HG03354 (cell line): Measurements from ENCODE around the gene NOTCH4.
"Not testable (repeated sequence)": the region's sequence is repeated elsewhere in the genome, so short reads cannot be mapped to it uniquely, and the experiment has no call there.

Experiments used
- ATAC-seq: cut with Tn5 transposase; IDR thresholded peaks from one replicate; pipeline ENCODE4 v1.9.1; 2021; ENCODE audit warnings: mild to moderate bottlenecking; ENCODE audit not compliant: unreplicated experiment, poor library complexity, severe bottlenecking

The NOTCH4 gene

DNA sequence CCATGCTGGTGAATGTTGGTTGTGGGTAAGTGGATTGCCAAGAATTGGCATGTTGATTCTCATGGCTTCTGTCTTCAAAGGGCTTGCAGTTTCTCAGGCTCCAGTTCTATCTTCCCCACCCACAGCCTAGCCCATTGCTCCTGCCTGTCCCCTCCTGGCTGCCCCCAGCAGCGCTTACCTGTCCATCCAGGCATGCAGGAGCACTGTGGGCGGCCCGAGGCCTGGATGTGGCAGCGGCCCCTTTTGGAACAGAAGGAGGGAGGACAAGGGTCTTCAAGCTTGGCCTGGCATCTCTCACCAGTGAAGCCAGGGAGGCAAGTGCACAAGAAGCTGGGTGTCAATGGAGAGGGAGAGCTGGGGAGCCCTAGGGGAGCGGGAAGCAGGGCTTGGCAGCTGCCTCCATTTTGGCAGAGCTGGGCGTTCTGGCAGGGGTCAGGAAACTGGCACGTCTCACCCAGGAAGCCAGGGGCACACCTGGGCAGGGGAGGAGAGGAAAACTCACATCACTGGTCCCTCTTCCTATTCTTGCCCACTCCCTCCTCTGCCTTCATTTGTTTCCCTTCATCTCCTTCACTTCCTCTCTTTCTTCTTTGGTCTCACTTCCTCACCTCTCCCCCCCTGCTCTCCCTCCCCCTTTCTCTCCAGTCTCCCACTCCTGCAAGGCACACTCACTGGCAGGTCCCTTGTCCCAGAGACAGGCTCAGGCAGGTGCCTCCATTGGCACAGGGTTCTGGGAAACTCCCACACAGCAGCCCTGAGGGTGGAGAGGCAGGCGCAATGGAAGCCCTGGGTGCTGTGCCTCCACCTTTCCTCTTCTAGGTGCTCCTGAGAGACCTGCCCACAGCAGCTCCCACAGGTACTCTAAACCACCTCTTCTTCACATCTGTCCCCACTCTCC lies 1.3 kb downstream of the NOTCH4 start:
- no peak for ATAC-seq

DNA sequence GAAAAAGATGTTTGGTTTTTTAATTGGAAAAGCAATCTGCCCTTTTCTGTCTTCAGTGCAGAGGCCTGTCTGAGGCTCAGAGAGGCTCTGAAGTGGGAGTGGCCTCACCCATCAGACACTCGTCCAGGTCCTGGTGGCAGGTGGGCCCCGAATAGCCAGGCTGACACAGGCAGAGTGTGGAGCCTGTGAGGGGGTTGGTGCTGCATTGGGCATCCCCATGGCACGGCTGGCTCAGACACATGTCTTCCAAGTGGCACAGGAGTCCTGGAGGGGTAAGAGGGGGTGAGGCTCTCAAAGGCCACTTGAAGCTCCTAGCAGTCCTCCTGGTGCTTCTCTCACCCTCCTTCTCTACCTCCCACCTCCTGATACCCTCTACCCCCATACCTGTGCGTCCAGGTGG lies 3.8 kb downstream of the NOTCH4 start:
- ATAC-seq, result no peak

DNA sequence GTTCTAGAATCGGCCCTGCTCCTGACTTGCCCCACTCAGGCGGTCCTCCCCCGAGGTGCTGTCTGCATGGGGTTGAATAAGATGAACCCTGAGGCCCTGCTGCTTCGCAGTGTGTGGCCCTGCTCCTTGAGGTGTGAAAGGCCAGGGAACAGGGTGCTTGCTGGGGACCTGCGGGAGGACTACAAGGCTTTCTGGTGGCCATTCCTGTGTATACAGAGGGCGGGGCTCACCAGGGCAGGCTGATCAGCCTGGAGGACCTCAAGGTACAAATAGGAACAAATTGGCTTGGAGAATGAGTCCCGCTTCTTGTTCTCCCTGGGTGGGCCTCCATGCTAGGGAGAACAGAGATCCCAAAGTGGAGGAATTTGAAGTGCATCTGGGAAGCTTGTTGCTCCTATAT lies 5.7 kb downstream of the NOTCH4 start:
- no peak for ATAC-seq

DNA sequence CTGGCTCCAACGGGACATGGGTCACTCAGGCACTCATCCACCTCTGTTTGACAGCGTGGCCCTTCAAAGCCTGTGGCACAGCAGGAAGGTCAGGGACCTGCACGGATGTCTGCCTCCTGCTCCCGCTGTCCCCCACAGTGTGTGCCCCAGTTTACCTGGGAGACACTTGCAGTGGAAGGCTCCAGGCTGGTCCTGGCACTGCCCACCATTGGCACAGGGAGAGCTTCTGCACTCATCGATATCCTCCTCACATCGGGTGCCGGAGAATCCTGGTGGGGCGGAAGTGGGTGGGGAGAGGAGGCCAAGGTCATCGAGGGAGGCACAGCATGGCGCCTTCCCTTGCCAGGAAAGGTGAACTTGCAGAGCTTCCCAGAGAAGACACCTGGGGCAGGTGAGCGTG lies 6.9 kb downstream of the NOTCH4 start:
- ATAC-seq, result no peak

DNA sequence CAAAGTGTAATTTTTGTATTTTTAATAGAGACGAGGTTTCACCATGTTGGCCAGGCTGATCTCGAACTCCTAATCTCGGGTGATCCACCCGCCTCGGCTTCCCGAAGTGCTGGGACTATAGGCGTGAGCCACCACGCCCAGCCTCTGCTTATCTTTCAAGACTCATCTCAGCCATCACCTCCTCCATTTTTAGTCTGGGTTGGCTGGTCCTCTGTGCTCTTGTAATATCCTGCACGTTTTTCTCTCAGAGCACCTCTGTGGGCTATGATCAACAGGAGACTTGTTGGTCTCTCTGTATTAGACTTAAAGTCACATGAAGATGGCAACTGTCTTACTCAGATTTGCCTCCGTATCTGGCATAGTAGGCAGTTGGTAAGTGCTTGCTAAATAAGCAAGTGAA lies 7.6 kb downstream of the NOTCH4 start:
- no peak for ATAC-seq

DNA sequence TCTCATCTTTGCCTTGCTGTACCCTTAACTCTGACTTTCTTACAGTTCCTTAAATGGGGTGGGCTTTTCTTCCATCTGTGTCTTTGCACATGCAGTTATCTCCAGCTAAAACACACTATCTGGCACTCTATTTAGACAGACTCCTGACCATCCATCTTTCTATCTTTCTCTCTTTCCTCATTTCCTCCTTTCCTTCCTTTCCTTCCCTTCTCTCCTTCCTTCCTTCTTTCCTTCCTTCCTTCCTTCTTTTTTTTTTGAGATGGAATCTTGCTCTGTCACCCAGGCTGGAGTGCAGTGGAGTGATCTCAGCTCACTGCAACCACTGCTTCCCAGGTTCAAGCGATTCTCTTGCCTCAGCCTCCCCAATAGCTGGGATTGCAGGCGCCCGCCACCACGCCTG lies 8.2 kb downstream of the NOTCH4 start:
- ATAC-seq, result no peak

DNA sequence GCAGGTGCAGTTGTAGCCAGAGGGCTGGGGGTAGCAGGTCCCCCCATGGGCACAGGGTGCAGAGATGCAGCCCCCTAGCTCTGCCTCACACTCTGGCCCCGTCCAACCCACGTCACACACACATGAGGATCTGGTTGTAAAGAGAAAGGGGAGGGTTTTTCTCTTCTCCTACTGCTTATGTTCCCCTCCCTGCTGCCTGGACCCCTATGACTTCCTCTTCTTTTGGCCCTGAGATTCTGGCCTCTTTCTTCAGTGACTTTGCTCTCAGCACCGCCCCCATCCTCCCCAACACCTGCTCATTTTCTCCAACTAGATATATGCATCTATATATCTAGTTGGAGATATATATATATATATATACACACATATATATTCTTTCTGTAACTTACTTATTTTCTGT lies 9.7 kb downstream of the NOTCH4 start:
- ATAC-seq, result no peak

DNA sequence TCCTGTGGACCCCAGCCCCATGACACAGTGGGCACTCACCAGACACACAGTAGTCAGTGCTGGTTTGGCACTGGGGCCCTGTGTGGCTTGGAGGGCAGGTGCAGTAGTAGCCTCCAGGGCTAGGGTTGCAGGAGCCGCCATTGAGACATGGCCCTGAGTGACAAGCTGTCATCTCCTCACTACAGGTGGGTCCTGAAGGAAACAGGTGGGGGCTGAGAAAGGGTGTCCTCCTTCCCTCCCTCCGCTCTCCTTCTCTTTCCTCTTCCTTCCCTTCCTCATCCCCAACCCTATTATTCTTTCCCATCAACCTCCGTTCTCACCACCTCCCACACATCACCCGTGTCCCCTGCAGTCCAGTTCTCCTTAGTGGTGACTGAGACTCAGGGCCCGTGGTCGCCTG lies 10.2 kb downstream of the NOTCH4 start:
- no peak for ATAC-seq

DNA sequence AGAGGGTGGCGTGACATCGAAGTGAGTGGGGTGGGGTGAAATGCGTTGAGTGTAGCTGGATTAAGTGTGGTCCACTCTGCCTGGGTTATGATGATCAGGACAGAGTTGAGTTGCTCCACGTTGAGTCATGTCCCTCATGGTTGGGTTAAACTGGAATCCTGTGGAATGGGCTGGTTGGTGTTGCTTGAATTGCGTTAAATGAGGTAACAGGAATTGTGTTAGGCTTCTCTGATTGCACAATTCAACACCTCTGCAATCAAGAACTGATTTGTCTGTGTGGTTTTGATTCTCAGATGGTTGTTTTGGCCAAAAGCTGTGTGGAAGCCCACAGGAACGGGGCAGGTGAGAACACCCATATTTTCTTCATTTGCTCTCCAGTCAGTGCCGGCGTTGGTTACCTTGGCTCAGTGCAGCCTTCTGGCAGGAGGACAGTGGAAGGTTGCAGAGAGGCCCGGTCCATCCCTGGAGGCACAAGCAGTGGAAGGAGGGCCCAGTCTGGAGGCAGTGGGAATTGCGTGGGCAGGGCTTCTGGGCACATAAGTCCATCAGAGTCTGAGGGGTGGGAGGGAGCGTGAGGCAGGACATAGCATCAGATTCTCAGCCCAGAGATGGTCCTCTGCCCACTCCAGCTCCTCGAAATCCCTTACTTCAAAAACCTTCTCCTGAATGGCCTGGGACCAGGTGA lies 11.6 kb downstream of the NOTCH4 start:
- ATAC-seq, result no peak

DNA sequence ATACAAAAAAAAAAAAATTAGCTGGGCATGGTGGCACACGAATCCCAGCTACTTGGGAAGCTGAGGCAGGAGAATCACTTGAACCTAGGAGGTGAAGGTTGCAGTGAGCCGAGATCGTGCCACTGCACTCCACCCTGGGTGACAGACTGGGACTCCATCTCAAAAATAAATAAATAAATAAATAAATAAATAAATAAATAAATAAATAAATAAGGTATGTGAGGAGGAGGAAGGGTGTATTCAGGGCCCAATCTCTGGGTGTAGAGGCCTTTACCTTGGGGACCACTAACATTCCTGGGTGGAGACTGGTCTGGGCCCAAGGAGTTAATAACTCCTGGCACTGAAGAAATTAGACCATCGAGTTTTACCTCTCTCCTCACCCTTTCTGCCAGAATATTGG lies 12.4 kb downstream of the NOTCH4 start:
- ATAC-seq, result not testable (repeated sequence)

DNA sequence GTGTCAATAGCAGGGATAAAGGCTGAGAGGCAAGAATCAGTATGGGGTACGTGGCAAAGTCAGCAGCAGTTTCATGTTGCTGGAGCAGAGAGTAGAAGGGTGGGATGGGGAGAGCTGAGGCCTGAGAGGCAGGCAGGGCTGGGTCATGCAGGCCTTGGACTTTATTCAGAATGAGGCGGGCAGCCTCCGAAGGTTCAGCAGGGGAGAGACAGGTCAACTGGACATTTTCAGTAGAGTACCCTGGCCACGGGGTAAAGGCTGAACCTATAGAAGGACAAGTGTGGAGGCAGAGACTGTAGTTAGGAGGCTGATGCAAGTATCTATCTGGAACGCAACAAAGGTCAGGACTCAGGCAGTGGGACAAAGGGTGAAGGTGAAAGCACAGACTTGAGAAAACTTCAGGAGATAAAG lies 13.7 kb downstream of the NOTCH4 start:
- ATAC-seq, result no peak

DNA sequence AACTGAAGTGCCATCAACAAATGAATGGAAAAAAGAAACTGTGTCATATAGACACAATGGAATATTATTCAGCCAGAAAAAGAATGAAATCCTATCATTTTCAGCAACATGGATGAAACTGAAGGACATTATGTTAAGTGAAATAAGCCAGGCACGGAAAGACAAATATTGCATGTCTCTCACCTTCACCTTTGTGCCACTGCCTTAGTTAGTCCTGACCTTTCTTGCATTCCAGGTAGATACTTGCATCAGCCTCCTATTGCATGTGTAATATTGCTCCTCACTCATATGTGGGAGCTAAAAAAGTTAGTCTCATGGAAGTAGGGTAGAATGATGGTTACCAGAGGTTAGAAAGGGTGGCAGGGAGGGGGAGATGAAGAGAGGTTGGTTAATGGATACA lies 14.9 kb downstream of the NOTCH4 start:
- ATAC-seq, result no peak

DNA sequence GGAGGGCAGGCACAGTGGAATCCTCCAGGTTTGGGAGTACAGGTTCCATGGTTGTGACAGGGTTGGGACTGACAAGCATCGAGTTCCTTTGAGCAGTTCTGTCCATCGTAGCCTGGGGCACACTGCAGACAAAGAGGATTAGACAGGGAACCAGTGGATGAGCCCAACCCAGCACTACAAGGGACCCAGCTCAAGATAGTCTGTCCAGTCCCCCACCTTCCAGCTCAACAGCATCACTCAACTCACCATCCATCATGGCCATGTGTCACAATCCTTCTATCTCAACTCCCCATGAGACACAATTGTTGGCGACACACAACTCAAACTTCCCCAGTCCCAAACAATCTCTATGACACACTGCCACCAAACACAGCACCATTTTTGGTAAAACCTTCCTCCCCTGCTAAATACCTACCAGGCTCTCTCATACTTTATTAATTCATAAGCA lies 19.6 kb downstream of the NOTCH4 start:
- no peak for ATAC-seq

DNA sequence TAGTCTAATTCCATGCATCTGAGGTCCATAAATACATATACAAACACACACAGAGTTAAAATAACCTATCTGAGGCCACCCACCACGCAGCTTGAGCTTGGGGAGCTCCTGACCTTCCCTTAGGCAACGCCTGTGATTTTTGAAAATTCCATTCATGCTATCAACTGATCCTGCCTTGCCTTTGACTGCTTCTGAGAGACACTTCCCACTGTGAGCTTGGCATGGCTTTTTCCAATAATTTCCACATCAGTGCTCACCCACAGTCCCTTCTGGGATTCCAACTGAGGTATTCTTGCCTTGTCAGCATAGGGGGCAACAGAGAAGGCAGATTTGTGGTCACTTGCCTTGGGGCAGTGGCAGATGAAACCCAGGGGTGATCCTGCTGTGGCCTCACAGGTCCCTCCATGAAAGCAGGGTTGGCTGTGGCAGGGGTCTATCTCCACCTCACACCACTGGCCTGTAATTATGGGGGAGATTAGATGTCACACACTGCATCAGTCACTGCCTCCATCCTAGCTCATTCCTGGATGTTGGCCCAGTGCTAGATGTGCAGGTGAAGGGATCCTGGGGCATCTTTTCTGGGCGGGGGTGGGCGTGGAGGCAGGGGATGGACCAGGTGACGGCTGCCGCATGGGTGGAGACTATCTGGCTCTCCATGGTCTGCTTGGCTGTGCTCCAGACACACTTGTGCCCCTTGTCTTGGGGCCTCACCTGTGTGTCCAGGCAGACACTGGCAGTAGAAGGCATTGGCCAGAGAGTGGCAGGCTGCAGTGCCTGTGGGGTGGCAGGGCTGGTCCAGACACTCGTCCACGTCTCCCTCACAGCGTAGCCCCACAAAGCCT lies 20.2 kb downstream of the NOTCH4 start:
- ATAC-seq, result no peak

DNA sequence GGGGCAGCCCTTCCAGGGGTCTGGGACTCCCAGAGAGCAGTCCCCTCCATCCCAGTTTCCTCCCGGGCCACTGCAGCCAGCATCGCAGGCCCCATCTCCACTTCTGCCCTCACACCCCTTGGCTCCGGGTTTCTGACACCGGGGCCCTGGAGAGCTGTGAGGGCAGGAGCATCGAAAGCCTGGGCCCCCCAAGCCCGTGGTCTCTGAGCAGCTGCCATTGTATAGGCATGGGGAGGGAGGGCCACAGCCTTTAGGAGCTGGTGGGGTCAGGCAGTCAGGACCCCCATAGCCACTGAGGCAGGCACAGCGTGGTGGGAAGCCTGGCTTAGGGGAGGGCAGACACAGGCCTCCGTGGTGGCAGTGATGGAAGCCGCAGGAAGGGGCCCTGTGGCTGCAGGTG lies 21.7 kb downstream of the NOTCH4 start:
- ATAC-seq, result no peak

DNA sequence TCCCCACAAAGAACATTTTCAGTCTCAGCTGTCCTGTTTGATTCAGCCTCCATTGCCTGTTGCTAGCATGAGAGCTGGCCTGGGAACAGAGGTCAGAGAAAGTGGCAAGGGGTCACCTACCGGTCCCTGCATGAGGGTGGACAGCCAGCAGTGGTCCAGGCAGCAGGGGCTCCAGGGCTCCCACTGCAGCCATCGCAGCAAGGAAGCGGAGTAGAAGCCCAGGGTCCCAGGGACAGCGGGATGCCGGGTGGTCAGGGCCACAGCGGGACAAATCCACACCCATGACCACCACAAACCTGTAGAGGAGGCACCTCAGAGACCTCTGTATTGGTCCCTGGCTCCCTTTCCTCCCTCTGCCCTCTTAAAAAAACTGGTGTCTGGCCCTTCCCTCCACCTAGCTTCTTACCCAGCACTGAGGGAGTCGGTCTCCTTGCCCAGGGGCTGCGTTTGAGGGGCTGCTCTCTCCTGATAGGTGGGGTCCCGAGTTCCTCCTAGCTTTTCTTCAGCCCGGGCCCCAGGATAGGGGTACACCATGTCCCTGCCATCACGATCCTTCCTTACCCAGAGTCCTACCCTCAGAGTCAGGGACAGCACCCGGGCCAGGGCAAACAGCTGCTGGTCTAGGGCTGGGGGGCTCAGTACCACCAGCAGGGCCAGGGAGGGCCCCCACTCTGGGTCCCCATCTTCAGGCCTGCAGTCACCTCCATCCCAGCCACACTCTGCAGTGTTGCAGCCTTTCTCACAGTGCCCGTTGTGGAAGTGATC lies 23.0 kb downstream of the NOTCH4 start:
- ATAC-seq, result no peak

DNA sequence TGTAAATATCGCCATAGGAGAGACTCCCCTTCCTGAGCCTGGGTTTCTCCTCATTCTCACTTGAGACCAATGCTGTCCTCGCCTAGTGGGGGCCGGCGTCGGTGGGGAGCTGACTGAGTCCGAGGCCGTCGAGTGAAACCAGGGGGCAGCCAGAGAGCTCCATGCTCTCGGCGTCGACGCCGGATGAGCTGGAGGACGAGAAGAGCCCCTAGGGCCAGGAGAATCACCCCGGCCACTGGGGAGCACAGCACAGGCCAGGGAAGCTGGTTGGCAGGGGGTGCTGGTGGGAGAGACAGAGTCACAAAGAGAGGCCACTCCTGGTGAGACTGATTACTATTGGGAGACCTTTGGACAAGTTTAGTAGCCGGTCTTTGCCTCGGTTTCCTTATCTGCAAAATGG lies 25.0 kb downstream of the NOTCH4 start:
- ATAC-seq, result no peak

DNA sequence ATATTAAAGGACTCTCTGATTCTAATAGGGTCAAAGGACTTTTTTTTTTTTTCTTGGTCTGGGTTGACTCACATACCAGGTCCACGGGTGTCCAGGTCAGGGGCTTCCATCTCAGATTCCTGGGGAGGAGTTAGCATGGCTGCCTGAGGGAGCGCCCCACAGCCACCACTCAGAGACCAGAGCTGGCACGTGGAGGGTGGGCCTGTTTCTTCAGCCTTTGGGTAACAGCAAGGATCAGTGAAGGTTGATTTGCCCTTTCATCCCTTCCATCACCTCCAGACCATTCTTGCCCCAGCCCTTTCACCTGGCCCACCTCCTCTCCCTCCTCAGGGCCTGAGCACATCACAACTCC lies 25.5 kb downstream of the NOTCH4 start:
- ATAC-seq, result no peak

DNA sequence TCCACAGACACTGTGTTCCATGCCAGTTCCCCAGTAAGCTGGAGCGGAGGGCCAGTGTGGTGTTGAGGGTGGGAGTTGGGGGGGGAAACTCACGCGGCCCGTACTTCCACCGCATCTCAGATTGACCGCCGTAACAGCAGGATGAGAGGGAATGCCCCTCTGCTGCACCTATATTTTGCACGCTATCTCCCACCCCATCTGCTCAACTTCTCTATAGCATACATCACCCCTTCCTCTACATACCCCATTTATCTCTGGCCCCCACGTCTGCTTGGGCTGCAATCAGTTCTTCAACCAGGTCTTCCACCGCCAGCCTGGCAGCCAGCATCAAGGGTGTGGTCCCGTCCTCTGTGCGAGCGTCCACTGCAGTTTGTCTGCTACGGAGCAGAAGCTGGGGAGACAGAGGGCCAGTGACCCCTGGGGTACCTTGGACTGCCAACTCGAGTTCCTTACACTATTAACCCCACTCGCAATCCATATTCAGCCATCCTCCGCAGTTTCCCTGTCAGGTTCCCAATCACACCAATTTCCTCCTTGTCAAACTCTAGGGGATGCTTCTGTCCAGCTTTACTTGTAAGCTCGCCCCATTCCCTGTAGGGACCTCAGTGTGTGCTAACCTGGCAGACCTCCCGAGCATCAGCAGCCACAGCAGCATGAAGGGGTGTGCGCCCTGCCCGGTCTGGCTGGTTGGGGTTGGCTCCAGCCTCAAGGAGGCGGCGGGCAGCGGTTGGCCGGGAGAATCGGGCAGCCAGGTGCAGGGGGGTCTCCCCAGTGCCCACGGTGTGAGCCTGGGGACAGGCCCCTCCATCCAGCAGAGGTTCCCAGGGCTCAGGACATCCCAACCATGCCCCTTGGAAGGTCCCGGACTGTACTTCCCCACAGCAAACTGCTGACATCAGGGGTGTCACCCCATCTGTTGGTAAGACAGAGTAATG lies 26.9 kb downstream of the NOTCH4 start:
- no peak for ATAC-seq
